Activated T-cell treated with anti-CD3 and anti-CD28 coated beads, Interleukin-2, amount 50 U/mL, for 72 hours (primary cell): Measurements from ENCODE around the gene ELL. TPM values are rescaled to one million over a fixed set of nuclear protein-coding genes. Genes with fewer than 3 reads are reported as not detected.

Experiments
- ATAC-seq, 2 donors: fragments of 150-1000 bp; cut with Tn5 transposase; replicated peaks in 1 of 2; 2 replicates each; pipeline ENCODE4 v1.10.0; 2021; ENCODE audit warnings: moderate library complexity in 2 of 2, mild to moderate bottlenecking in 1 of 2
- DNase-seq, 2 donors: peaks; one replicate each; pipeline ENCODE4 v3.0.0; 2021 to 2022; ENCODE audit warnings: mixed read lengths in 1 of 2
- H3K27ac Mint-ChIP-seq: one replicate; pipeline ENCODE4 v1.8.0; 2022; ENCODE audit warnings: mild to moderate bottlenecking, moderate library complexity, mixed read lengths
- H3K27me3 Mint-ChIP-seq: one replicate; pipeline ENCODE4 v1.8.0; 2022; ENCODE audit warnings: low read depth, mixed read lengths
- H3K36me3 Mint-ChIP-seq, 2 donors: one replicate each; pipeline ENCODE4 v1.8.0; 2022; ENCODE audit warnings: mixed read lengths in 2 of 2, mild to moderate bottlenecking in 1 of 2; ENCODE audit not compliant: insufficient read depth in 2 of 2
- H3K4me1 Mint-ChIP-seq: one replicate; pipeline ENCODE4 v1.8.0; 2022; ENCODE audit warnings: low read depth, mixed read lengths
- H3K4me3 Mint-ChIP-seq, 2 donors: one replicate each; pipeline ENCODE4 v1.8.0; 2022; ENCODE audit warnings: mild to moderate bottlenecking in 2 of 2, mixed read lengths in 2 of 2, moderate library complexity in 2 of 2
- H3K9me3 Mint-ChIP-seq, 2 donors: one replicate each; pipeline ENCODE4 v1.8.0; 2022; ENCODE audit warnings: mixed read lengths in 2 of 2
- total RNA-seq, 2 donors: library from RNA; stranded (reverse); gene quantifications; one replicate each; pipeline ENCODE4 v1.2.3, GENCODE V29; 2022

ELL gene
- total RNA-seq = 10 to 100 TPM; 25.9 to 32.3 TPM

DNA sequence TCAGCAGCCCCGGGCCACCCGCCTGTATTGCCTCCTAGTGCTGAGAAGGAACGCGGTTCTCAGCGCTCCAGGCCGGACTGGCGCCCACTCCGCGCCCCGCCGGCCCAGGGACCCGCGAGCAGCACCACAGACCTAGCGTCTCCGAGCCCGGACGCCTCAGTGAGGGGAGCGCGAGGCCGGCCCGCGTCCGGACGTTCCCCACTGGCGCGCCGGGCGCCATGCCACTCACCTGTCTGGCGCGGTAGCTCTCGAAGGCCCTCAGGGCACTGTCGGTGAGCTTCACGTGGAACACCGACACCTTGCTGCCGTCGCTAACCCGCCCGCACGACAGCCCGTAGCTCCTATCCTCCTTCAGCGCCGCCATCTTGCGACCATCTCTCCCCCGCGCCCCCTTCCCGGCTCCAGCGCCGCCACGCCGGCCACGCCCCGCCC, at the start of gene ELL:
Gene ELL (minus strand): TSS at position 379 of the 432 bp plus-strand sequence. CDS start 15 bp downstream, at position 364.
- peak within 1 kb of the TSS; percentile 96 to 99 for H3K4me3 Mint-ChIP-seq
- DNase-seq (no peak), ATAC-seq (peak; percentile 12 to 18)
- no peaks in the 10 kb centered on the region for H3K27me3 Mint-ChIP-seq
- H3K36me3 Mint-ChIP-seq = peaks cover 4 to 6% of the 10 kb centered on the region in 2 donors
- peak within 1 kb of the TSS; percentile 94 for H3K27ac Mint-ChIP-seq
- H3K9me3 Mint-ChIP-seq = no peaks in the 10 kb centered on the region
- peaks cover 25% of the 10 kb centered on the region for H3K4me1 Mint-ChIP-seq

DNA sequence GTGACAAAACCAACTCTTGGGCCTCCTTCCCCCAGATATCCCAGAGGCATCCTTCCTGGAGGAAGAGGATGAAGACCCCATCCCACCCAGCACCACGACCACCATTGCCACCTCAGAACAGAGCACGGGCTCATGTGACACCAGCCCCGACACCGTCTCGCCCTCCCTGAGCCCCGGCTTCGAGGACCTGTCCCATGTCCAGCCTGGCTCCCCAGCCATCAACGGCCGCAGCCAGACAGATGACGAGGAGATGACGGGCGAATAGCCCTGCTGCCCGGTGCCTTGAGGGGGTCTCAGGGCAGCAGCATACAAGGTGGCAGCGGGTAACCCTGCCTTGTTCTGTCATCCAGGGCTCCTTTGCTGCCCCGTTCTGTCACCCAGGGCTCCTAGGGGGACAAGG, 46.5 kb upstream of the ELL start:
- peaks cover 9 to 40% of the 10 kb centered on the region in 2 donors for H3K36me3 Mint-ChIP-seq

DNA sequence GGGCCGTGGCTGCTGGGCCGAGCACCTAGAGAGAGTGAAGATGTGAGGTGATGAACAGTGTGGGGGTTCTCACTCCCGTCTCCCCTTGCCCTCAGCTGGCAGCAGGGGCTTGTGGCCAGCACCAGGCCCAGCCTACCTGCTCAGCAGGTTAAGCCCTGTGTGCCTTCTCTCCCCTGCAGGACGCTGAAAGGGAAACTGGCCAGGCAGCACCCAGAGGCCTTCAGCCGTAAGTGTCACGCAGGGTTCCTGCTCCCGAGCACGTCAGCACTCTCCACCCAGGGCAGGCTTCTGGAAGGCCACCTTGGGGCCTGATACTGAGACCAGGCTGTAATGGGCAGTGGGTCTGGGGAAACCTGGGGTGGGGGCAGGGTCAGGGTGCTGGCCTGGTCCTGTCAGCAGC, 45.1 kb upstream of the ELL start:
- H3K27me3 Mint-ChIP-seq = no peaks in the 10 kb centered on the region
- no peak overlapping the region for H3K27ac Mint-ChIP-seq
- DNase-seq (no peak), ATAC-seq (no peak)
- peaks cover 10% of the 10 kb centered on the region for H3K4me1 Mint-ChIP-seq
- H3K9me3 Mint-ChIP-seq = no peaks in the 10 kb centered on the region
- H3K4me3 Mint-ChIP-seq = no peak overlapping the region
- peaks cover 6 to 32% of the 10 kb centered on the region in 2 donors for H3K36me3 Mint-ChIP-seq

More for the DNA sequence above, 46.5 kb upstream of the ELL start:
- DNase-seq (no peak), ATAC-seq (no peak)
- no peak overlapping the region for H3K4me3 Mint-ChIP-seq
- peaks cover 22% of the 10 kb centered on the region for H3K4me1 Mint-ChIP-seq
- no peaks in the 10 kb centered on the region for H3K27me3 Mint-ChIP-seq
- H3K9me3 Mint-ChIP-seq = no peaks in the 10 kb centered on the region
- no peak overlapping the region for H3K27ac Mint-ChIP-seq

DNA sequence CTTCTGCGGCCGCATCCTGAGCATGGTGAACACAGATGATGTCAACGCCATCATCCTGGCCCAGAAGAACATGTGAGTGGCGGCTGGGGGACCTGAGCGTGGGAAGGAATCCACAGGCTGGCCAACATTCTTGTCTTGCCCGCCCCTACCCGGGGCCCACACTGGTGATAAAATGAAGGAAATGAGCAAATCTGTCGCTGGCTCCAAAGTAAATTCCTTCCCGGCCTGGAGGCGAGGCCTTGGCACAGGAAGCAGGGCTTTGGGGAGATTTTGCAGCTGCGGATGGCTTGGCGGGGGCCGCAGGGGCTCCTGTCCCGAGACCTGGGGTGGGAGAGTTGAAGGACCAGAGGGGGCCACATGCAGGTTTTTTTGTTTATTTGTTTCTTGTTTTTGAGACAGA, 40.2 kb upstream of the ELL start:
- peaks cover 5 to 27% of the 10 kb centered on the region in 2 donors for H3K36me3 Mint-ChIP-seq
- no peak for DNase-seq

DNA sequence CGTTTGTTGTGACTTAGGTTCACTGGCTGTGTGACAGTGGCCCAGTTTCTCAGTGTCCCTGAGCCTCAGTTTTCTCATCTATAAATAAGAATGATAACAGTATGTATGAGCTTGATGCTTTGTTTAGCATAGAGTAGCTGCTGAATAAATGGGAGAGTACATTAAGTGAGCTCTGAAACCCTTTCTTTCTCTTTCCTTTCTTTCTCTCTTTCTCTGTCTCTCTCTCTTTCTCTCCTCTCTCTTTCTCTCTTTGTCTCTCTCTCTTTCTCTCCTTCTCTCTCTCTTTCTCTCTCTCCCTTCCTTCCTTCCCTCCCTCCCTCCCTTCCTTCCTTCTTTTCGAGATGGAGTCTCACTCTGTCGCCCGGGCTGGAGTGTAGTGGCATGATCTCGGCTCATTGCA, 37.8 kb upstream of the ELL start:
- no peak for DNase-seq
- ATAC-seq = no peak
- peaks cover 25% of the 10 kb centered on the region for H3K4me1 Mint-ChIP-seq
- H3K36me3 Mint-ChIP-seq = peaks cover 5 to 18% of the 10 kb centered on the region in 2 donors
- peak overlapping the region; percentile 91 to 93 for H3K4me3 Mint-ChIP-seq
- no peaks in the 10 kb centered on the region for H3K9me3 Mint-ChIP-seq
- no peaks in the 10 kb centered on the region for H3K27me3 Mint-ChIP-seq
- H3K27ac Mint-ChIP-seq = peak overlapping the region; percentile 95

More for the DNA sequence above, 40.2 kb upstream of the ELL start:
- no peaks in the 10 kb centered on the region for H3K27me3 Mint-ChIP-seq
- H3K4me3 Mint-ChIP-seq = no peak overlapping the region
- H3K9me3 Mint-ChIP-seq = no peaks in the 10 kb centered on the region
- H3K27ac Mint-ChIP-seq = no peak overlapping the region
- H3K4me1 Mint-ChIP-seq = peaks cover 24% of the 10 kb centered on the region
- no peak for ATAC-seq

DNA sequence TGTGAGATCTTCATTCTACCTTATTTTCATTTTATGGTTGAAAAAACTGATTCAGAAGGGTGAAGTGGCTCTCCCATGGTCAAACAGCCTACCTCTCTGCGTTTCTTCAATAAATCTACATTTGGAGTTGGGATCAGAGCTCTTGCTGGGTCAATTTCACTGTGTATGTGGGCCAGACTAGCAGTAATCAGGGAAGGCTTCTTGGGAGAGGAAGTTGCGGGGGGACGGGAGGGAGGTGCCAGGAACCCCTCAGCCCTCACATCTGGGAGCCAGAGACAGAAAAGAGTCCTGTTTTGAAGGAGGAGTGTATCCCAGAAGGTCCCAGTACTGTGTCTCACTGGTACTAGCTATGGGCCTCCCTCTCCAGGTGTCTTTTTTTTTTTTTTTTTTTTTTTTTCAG, 36.7 kb upstream of the ELL start:
- Mint-ChIP-seq H3K36me3 (peaks cover 5 to 12% of the 10 kb centered on the region in 2 donors), H3K4me1 (peaks cover 29% of the 10 kb centered on the region), H3K27me3 (no peaks in the 10 kb centered on the region), H3K4me3 (peak overlapping the region; percentile 91 to 93), H3K9me3 (no peaks in the 10 kb centered on the region), H3K27ac (peak overlapping the region; percentile 95)
- DNase-seq (no peak), ATAC-seq (no peak)

DNA sequence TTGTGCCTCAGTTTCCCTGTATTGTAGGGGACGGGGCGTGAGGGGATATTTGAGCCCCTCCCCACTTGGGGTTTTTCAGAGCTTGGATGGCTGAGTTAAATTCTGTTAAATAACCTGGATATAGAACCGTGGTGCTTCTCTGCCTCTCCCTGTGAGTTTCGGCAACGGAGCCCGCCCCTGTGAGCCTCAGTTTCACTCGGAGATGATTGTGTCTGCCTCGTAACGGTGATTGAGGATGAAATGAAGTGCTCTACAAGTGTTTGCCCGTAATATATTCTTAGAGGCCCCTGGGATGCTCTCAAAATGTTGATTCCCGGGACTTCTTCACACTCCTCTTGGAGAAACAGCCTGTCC, 36.3 kb upstream of the ELL start:
- ATAC-seq (no peak), DNase-seq (peak in 1 of 2 donors; percentile 20)
- Mint-ChIP-seq H3K9me3 (no peaks in the 10 kb centered on the region), H3K4me1 (peaks cover 29% of the 10 kb centered on the region), H3K4me3 (peak overlapping the region; percentile 91 to 93), H3K27me3 (no peaks in the 10 kb centered on the region), H3K27ac (peak overlapping the region; percentile 95), H3K36me3 (peaks cover 5 to 10% of the 10 kb centered on the region in 2 donors)

DNA sequence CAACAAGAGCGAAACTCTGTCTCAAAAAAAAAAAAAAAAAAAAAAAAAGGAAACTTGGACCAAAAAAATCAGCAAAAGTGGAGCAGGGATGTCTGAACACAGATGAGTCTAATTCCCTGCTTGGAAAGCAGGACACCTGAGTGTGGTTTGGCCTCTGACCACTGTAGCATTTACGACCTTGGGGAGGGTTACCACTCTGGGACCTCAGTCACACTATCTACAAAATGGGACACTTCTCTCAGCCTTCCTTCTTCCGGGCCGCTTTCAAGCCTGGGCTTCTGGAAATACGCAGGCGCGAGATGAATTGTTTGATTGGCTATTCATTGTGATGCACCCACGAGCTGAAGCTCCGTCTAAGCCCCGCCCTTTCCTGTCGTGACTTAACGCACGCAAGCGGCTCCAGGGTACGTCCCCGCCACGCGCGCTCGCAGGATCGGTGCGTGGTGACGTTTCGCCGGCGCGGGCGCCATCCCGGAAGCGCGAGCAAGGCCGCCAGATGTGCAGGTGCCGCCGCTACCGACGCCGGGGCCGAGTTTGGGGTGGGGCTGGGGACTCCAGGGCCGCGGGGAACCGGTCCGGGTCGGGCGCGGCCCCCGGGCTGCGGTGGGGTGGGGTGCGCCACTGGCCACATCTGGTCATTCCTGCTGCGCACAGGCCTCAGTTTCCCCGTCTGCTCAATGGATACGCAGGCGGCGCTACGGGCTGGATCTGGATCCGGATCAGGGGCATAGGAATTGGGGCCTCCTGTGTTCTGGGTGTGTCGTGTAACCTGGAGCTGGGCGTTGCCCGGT, 35.7 kb upstream of the ELL start, which contains the start of gene KXD1:
Gene KXD1 (plus strand): TSS at position 460 of the 791 bp plus-strand sequence. CDS start 4,187 bp downstream, outside the sequence.
- H3K36me3 Mint-ChIP-seq = peaks cover 5 to 8% of the 10 kb centered on the region in 2 donors

DNA sequence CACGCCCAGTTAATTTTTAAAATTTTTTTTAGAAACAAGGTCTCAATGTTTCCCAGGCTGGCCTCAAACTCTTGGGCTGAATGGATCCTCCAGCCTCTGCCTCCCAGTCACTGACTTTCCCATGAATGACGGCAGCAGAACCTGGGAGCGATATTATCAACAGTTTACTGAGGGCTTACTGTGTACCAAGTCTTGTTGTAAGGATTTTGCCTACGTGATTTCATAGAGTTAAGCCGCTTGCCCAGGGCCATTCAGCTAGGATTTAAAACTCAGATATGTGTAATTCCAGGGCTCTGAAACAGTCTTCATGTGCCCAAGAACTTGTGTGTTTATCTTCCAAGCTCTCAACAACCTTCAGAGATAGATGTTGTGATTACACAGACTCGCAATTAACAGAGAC, 29.8 kb upstream of the ELL start:
- no peak for ATAC-seq

More for the DNA sequence above, 35.7 kb upstream of the ELL start, which contains the start of gene KXD1:
- peaks cover 29% of the 10 kb centered on the region for H3K4me1 Mint-ChIP-seq
- H3K27me3 Mint-ChIP-seq = no peaks in the 10 kb centered on the region
- H3K4me3 Mint-ChIP-seq = peak within 1 kb of the TSS; percentile 91 to 93
- peak within 1 kb of the TSS; percentile 95 for H3K27ac Mint-ChIP-seq
- peak; percentile 99 to 100 for ATAC-seq
- DNase-seq = peak; percentile 98 to 99
- no peaks in the 10 kb centered on the region for H3K9me3 Mint-ChIP-seq

DNA sequence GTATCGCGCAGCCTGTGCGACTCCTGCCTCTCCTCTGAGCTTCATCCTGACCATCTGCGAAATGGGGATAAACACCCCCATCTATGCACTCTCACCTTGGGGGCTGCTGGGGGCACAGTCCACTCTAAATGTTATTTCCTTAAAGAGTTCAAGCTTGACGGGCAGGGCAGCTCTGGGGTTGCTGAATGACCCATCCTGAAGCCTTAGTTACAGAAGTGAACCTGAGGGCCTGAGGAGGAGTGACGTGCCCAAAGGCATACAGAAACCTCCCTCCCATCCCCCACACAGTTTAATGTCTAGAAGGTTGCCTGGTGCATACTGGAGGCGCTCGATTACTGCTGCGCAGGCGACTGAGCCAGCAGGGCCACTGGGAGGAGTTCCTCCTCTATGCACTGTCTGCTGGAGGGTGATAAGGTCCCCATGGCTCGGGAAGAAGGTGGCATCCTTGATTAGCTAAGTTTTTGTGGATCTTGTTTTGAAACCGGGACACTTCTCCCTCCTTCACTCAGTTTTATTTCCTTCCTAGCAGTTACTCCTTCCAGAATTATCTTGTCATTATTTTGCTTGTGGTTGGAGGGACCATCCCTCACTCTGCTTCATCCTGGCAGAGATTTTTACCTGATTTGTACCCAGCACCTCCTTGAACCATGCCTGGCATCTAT, 22.1 kb upstream of the ELL start:
- ATAC-seq (peak; percentile 87 to 89), DNase-seq (peak; percentile 88 to 89)
- H3K4me1 Mint-ChIP-seq = peaks cover 34% of the 10 kb centered on the region
- peaks cover 0 to 8% of the 10 kb centered on the region in 2 donors for H3K36me3 Mint-ChIP-seq
- H3K4me3 Mint-ChIP-seq = peak overlapping the region; percentile 91 to 96
- no peaks in the 10 kb centered on the region for H3K9me3 Mint-ChIP-seq
- H3K27me3 Mint-ChIP-seq = no peaks in the 10 kb centered on the region
- peak overlapping the region; percentile 93 for H3K27ac Mint-ChIP-seq

More for the DNA sequence above, 29.8 kb upstream of the ELL start:
- Mint-ChIP-seq H3K36me3 (no peaks in the 10 kb centered on the region), H3K27me3 (no peaks in the 10 kb centered on the region), H3K4me3 (no peak overlapping the region), H3K27ac (no peak overlapping the region), H3K9me3 (no peaks in the 10 kb centered on the region), H3K4me1 (peaks cover 4% of the 10 kb centered on the region)
- no peak for DNase-seq

DNA sequence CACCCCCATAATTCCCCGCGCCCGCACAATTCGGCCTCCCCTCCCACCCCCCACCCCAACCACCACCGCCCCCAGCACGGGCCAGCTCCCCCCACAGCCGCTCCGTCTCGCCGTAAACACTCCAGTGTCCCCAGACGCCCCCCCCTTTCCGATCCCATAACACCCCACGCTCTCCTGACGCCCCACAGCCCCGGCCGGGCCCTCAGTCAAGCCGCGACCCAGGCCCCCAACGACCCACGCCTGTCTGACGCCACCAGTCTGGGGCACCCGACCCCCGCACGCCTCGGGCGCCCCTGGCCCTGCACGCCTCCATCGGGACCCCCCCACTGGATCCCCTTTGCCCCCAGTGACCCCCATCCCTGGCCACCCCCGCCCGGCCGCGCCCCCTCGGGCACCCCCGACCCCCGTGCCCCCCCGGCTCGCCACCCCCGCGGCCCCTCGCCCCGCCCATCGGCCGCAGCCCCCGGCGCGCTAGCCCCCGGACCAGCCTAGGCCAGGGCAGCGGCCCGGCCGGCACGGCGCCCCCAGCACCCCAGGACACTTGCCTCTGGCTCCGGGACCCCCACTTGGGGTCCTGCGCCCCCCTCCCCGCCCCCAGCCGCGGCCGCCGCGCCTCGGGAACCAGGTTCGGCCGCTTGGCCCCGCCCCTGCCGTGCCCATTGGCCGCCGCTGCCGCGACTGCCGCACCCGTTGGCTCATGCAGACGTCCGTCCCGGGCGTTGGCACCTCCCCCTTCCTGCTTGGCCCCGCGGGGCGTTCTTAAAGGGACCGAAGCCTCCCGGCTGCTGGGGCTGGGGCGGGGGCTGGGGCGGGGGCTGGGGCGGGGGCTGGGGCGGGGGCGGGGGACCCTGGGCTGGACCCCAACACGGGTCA, 21.3 kb upstream of the ELL start, which contains the start of gene FKBP8:
Gene FKBP8 (minus strand): TSS at position 633 of the 873 bp plus-strand sequence. CDS start 1,603 bp downstream, outside the sequence.
- Mint-ChIP-seq H3K27ac (peak within 1 kb of the TSS; percentile 95), H3K27me3 (no peaks in the 10 kb centered on the region), H3K9me3 (no peaks in the 10 kb centered on the region), H3K36me3 (peaks cover 0 to 8% of the 10 kb centered on the region in 2 donors), H3K4me1 (peaks cover 34% of the 10 kb centered on the region), H3K4me3 (peak within 1 kb of the TSS; percentile 91 to 96)
- peak; percentile 96 to 97 for DNase-seq
- ATAC-seq = peak; percentile 94 to 96
